NCI-H510A (cell line): ENCODE measurements around the gene FIGLA.

Experiments
- DNase-seq: peaks from one replicate; lab custom pipeline; 2025; lab: John Stamatoyannopoulos, UW

Gene FIGLA, protein sequence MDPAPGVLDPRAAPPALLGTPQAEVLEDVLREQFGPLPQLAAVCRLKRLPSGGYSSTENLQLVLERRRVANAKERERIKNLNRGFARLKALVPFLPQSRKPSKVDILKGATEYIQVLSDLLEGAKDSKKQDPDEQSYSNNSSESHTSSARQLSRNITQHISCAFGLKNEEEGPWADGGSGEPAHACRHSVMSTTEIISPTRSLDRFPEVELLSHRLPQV

DNA sequence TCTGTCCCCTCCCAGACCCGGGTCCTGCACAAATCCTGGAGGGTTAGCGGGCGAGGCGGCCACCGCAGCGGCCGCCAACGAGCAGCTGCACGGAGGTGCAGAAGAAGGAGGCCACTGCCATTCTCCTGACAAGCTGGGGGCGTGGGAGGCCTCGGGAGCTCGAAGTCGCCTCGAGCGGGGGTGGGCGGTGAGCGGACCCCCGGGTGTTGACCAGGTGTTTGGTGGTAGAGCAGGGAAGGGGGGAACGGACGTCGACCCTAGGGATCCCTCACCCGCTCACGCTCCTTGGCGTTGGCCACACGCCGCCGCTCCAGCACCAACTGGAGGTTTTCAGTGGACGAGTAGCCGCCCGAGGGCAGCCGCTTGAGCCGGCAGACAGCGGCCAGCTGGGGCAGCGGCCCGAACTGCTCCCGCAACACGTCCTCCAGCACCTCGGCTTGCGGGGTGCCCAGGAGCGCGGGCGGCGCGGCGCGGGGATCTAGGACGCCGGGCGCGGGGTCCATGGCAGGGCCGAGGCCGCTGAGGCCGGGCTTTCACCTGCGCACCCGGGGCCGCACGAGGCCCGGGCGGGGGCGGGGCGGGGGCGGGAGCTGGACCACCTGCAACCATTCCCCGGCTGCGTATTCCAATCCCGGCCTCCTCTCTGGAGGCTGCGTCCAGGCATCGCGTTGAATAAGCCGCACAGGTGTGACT is at the start of gene FIGLA:
Gene FIGLA (minus strand): TSS at position 508 of the 693 bp plus-strand sequence. CDS start 5 bp downstream, at position 503.
- no peak for DNase-seq

DNA sequence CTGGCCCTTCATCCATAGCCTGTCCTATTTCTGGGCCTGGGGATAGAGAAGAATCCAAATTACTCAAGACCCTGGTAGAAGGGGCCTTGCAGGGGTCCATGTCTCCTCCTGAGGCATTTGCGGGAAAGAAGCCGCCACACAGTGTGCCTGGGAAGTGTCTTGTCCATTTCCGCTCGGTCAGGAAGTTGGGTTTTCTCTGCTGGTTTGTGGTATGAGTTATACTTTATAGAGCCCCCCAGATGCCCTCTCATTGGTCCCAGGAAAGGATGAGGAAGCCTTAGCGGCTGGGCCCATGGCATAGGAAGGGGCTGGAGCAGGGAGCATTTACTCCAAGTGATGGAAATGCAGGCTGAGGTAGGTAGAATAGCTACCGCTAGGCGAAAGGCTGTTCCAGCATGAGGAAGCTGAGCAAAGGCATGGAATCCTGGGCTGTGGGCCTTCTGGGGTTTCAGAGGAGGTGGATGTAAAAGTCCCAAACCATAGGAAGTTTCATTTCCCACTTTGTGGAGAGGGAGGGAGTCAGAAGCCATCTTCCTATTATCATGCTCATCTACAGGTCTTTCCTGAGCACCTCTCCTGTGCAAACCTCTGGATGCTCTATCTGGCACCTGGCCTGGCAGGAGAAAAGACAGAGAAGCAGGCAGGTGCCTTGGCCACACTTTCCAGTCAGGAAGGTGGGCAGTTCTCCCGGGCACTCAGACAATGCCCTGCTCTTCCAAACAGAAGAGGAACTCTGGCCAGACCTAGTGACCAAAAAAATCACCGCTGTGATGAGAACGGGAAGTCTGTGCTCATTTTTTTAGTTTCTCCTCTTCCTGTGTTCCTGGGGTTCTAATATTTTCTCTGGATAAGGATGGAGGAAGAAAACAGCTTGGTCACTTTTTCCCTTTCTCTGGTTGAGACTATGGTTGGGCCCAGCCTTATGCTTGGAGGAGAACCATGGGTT is 47.8 kb upstream of the FIGLA start:
- DNase-seq: no peak

DNA sequence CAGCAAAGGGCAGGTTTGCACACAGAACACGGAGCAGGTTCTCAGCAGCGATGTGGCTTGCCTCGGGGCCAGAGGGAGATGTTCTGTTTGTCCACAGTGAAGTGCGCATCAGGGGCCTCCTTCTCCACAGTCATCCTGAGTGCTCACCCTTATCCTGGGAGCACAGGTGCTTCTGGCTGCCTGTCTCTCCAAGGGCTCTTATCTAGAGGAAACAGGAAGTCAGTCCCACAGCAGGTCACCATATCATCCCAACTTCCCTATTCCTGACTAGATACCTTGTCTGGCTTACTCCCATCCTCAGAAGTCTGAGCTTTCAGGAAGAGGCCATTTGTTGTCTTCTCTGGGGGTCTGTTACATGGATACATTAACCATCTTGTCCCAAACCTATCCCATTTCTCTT is 45.2 kb upstream of the FIGLA start, which contains the start of gene CD207:
Gene CD207 (minus strand): TSS at position 174 of the 400 bp plus-strand sequence. CDS start 40 bp downstream, at position 134.
- DNase-seq: peak; percentile 57

DNA sequence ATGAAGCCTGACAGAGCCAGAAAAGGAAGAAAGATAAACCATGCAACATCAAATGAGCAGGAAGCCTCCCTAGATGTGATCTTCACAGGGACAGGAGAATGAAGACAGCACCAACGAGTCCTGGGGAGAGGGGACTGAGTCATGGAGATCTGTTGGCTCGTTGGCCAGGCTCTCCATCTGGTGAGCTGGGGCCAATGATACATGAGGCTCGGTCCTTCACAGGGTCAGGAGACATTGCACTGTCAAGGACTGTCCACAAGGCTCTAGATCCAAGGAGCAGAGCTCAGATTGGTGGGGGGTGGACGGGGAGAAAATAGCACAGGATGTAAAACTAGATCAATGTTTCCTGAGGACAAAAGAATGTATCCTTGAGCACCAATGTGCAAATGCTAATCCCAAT is 44.4 kb upstream of the FIGLA start:
- no peak for DNase-seq

DNA sequence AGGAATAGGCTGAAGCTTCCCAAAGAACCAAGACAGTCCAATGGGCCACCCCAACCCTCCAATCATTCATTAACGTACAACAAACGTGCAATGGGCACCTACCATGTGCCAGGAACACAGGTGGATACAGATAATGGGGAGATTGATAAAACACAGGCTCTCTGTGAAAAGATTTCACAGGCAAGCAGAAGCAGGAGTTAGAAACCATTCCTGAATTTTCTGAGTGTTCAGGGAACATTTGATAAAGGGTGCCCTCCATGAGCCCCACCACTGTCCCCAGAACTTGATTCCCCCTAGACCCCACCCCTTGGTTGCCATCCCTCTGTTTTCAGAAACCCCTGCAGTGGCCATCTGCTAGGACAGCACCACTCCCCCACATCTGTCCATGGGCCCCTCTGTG is 43.7 kb upstream of the FIGLA start:
- no peak for DNase-seq

DNA sequence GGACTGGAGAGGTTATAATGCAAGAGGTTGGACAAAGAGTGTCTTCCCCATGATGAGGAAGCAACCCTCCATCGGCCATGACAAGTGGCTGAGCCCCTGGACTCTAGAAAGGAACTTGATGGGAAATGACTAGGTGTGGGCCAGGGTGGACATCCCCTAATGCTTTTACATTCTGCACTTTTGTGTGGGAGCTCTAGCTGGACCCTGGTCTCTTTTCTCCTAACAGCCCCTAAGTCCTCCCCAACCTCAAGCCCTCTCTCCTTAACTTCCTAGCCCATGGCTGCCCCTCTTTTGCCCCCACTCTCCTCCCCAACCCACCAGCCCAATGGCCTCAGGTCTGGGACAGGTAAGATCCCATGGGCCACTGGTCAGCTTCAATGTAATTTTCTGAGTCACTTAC is 42.8 kb upstream of the FIGLA start:
- DNase-seq: no peak

DNA sequence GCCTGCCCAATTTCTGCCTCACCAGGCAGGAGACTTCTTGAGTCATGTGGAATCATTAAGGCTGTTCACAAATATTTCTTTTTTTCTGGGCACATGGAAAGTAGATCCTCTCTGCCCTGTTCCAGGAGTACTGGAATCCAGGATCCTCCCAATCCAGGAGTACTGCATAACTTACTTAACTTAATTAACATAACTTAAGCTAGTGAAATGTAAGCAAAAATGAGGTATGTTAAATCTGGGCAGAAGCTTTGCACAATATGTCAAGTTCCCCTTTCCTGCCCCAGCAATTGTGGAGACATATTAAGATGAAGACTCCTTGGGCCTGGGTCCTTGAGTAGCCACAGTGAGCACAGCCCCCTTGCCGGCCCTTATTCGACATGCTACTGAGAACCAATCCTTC is 41.9 kb upstream of the FIGLA start:
- no peak for DNase-seq

DNA sequence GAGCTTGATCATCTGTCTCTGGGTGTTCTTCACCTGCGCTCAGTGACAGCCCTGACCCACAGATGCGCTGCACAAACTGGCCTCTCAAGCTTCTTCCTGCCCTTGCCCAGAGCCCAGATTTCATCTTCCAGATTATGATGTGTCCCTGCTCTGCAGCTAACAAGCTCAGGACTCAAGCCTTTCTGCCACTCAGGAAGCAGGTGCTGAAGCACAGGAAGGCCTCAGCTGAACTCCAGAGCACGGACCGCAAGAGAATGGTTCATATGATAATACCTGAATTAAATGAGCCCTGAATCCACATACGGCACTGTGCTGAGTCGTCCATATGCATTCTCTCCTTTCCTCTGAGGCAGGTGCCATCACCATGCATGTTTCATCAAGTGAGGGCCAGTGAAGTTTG is 41.4 kb upstream of the FIGLA start:
- no peak for DNase-seq

DNA sequence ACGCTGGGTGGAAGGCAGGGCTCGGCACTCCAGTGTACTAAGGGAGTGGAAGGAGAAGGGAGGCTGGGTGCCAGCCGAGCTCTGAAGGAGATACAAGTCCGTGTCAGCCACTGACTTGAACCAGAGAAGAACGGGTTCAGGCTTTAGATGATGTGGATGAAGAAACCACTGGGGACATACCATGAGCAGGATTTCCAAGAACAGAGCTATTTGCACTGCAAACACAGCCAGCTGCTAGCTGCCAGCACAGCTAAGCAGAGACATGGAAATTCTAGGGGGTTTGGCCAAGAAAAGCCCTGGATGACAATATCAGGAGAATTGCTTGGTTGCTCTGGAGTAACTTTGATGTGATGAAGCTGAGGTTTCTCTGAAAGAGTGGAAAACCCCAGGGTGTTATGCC is 39.9 kb upstream of the FIGLA start:
- no peak for DNase-seq

DNA sequence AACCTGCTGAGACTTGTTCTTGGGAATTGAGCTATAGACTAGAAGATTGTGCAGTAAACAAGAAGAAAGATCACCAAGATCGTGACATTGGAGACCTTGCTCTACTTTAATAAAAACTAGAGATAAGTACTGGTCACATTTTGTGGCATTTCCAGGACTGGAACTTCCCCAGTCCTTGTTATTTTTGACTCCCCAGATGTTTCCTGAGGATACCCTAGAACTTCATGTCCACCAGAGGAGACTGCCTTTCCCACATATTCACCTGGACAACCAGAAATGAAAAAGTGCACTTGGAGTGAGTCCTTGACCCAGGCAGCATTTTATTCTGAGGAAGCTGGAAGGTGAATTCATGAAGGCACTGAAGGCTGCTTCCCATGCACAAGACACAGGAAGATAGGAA is 39.5 kb upstream of the FIGLA start:
- DNase-seq: no peak

DNA sequence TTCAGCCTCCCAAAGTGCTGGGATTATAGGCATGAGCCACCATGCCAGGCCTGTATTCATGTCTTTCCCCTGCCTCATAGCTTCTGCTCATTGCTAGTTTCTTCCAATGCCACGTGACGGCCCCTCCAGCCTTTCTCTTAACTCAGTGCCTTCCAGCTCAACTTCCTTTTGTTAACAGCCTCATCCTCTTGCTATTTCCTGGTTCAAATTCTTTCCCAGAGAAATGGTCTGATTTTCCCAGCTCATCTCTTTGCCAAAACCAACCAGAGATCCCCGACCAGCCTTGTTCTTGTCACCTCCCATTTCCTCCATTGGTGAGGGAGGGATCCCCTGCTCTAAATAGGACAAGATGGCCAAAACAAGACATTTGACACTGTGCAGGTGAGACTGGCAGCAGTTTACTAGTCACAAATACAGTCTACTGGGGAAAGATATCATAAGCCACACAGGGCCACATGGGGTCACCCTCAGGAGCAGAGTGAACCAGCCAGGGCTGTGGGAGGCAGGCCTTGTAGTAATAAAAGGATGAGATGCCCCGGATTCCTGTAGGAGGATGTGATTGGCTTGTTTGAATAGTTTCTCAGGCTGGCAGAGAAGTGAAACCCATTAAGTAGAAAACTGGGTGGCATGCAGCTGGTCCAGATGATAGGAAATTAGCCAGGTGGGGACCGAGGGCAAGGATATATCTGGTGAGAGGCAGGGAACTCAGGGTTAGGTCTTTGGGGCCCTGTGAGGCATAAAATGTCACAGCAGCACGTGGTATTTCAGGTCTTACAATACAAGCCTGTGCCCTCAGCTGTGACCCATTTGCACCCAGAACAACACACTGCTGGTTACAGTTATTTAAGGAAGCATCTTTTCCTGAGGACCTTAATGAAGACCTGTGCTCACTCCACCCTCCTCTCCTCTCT is 38.7 kb upstream of the FIGLA start:
- no peak for DNase-seq

DNA sequence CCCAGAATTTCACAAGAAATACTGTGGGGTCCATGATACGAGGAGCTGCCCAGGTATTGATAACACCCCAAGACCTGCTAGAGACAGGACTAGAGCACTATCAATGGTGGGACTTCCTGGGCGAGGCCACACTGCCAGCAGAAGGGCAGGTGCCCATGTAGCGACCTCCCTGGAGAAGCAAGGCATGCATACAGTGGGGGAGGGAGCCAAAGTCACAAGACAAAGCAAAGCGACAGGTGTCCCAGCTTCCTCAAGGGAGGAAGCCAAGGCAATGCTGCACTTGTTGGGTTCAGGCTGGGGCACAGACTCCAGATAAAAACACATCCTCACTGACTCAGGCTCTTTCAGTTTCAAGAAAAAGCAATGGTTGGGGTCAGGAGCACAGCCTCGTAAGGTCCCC is 37.7 kb upstream of the FIGLA start:
- no peak for DNase-seq

DNA sequence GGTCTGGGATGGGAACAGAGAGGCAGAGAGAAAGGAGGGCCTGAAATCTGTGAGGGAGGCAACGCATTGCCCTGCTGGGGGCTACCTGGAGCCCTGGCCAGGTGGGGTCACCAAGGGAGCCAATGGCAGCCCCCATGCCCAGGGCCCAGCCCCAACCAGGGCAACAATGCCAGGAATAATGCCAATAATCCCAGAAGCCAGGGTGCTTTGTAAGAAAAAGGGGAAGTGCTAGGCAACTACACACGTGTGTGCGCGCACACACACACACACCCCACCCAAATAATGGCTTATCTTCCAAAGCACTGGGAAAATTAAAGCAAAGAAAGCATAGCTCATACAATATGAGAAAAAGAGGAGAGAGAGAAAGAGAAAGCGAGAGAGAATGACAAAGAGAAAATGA is 36.9 kb upstream of the FIGLA start:
- no peak for DNase-seq

DNA sequence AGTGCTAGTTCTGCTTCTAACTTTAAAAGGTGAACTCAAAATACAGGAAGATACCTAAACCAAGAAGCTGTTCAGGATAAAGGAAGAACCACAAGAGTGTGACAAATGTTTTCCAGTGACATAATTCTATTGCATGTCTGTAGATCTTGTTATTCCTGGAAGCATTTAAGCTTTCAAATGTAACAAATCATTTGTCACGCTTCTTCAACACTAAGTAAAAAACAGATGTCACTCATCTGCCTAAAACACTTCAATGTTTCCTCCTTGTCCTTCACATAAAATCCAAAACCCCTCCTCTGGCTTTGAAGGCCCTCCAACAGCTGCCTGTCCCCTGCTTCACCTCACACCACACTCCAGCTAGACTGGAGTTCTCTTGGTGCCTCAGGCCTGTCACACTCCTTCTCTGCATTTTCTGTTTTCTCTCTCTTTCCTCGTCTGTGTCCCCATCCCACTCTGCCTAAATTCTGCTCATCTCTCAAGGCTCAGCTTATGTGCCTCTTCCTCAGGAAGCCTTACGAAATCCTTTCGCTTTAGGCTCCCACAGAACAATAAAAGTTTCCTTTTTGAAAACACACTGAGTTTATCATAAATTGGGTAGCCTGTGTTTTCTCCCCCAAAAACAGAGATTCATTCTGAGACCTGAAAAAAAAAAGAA is 36.4 kb upstream of the FIGLA start:
- no peak for DNase-seq

DNA sequence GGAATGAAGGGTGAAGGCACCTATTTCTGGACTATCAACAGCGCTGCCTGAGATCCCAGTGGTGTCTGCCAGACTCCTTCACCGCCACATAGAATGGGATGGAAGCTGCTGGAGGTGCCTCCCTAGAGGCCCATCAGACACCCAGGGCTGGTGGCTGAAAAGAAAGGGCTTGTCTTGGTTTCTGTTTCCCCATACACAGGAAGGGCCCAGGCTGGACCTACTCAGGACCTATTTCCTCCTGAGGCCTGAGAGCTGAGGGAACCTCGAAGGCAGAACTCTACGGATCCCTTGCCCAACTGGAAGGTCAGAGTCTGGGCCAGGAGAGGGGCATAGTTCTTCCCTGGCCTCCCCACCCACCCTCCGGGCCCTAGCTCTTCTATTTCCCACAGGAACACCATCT is 32.8 kb upstream of the FIGLA start:
- DNase-seq: no peak

DNA sequence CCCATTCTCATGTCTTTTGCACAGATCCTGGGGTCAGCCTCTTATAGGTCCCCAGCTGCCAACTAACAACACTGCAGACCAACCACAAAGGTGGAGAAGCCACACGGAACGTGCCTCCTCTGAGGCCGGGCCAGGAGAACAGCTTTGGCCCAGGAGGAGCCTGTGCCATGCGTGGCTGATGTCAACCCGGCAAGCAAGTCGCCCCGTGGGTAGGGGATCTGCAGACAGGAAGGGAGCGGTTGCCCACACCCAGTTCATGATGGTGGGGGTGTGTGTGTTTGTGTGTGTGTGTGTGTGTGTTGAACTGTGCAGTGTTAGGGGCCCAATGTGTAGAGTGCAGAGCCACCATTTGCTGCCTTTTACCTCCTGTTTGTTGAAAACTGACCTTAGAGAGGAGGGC is 32.4 kb upstream of the FIGLA start:
- no peak for DNase-seq

DNA sequence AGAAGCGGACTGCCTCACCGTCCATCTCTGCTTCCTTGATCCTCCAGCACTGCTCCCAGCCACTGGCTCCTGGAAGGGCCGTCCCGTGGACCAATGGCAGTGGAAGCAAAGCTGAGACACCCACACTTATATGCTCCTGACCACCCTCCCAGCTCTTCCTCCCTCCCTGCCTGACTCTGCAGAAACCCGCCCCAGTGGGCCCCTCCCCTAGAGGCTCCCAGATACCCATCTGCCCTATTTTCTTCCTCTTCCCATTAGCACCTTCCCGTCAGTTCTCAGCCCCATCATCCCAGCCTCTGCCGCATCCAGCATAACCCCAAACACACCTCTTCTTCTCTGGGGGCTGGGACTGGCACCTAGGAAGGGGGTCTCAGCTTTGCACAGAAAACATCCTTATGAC is 30.1 kb upstream of the FIGLA start, which contains the start of gene CLEC4F:
Gene CLEC4F (minus strand): TSS at position 101 of the 400 bp plus-strand sequence. CDS start 76 bp downstream, at position 25.
- DNase-seq: no peak

DNA sequence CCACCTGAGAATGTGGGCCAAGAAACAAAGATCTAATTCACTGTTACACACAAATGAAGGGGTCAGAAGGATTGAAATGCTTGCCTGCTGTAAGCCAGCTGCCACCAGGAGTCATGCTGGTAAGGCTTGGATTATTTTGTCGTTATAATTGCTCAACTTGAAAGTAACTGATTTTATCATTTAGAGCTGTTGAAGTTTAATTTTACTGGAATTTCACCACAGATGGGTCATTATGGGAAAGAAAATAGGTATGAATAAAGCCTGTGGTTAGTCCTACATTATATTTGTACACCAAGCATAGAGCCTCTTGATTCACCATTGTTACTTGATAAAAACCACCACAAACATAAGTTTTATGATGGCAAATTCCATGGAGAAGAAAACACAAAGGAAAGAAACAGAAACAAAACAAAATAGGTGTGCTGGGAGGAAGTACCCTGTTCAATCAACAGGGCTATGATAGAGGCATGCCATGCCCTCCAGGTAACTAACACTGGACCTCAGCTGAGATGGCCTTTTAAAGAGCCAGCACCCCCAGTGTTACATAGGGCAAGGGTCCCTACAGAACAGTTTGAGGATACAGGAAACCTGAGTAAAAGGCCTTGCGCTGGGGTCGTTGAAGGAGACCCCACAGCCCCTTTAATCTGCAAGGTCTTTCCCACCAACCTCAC is 27.0 kb upstream of the FIGLA start:
- no peak for DNase-seq

DNA sequence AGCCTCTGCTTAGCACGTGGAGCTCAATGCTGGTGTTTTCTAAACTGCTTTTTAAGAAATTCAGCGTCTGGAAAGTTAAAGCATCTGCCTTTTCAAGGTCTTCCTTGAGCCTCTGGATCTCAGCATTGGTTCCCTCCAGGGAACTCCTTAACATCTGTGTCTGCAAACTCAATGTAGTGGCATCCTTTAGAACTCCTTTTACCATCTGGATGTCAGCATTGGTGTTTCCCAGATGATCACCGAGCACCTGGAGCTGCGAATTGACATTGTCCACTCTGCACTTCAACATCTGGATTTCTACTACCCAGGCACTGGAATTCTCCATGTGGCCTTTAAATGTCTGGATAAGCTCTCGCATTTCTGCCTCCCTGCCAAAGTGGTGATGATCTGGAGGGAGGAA is 26.3 kb upstream of the FIGLA start:
- no peak for DNase-seq
